ENCODE measurements around the gene EPB41. TPM values are rescaled to one million over a fixed set of nuclear protein-coding genes. Genes with fewer than 3 reads are reported as not detected.

The EPB41 gene
- total RNA-seq, 4 donors from 2014 or later, result 16.7 to 30.8 (median 21.7) TPM

DNA sequence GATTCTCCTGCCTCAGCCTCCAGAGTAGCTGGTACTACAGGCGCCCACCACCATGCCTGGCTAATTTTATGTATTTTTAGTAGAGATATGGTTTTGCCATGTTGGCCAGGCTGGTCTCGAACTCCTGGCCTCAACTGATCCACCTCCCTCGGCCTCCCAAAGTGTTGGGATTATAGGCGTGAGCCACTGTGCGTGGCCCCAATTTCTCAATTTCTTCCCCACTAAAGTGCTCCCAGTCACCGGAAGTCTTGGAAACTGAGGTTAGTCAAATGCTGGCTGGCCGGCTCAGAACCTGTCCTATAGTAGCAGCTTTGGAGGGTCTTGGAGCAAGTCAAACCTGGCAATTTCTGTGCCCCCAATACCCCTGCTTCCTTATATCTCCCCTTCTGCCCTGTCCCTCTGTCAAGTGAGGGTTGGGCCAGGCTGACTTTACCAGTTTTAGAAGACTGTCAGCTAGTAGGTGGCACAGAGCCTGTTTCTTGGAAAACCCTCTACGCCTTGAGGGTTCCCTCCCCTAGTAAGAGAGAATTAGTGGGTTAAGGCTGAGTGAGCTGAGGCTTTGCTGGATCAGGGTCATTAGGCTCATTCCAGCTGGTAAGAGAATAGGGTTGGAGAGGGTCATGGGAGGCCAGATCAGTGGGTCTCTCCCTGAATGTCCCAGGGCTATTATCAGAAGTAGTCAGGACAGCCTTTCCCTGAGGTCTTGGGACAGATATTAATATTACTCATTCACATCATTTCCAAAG is 8.3 kb upstream of the EPB41 start:
- H3K36me3 ChIP-seq, result no peaks in the 10 kb centered on the region
- H3K9me3 ChIP-seq, result peaks cover 0 to 5% (median 0%) of the 10 kb centered on the region in 3 donors
- ATAC-seq, result no peak
- no peaks in the 10 kb centered on the region for H3K27me3 ChIP-seq
- no peak overlapping the region for H3K27ac ChIP-seq
- no peak overlapping the region for H3K4me3 ChIP-seq
- TF ChIP-seq POLR2AphosphoS5 (IDR thresholded peaks at IDR 0.05) (no peak), POLR2A (IDR thresholded peaks at IDR 0.05) (no peak), EP300 (IDR thresholded peaks at IDR 0.05) (no peak)
- TF ChIP-seq, protein P1, sequence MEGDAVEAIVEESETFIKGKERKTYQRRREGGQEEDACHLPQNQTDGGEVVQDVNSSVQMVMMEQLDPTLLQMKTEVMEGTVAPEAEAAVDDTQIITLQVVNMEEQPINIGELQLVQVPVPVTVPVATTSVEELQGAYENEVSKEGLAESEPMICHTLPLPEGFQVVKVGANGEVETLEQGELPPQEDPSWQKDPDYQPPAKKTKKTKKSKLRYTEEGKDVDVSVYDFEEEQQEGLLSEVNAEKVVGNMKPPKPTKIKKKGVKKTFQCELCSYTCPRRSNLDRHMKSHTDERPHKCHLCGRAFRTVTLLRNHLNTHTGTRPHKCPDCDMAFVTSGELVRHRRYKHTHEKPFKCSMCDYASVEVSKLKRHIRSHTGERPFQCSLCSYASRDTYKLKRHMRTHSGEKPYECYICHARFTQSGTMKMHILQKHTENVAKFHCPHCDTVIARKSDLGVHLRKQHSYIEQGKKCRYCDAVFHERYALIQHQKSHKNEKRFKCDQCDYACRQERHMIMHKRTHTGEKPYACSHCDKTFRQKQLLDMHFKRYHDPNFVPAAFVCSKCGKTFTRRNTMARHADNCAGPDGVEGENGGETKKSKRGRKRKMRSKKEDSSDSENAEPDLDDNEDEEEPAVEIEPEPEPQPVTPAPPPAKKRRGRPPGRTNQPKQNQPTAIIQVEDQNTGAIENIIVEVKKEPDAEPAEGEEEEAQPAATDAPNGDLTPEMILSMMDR (IDR thresholded peaks at IDR 0.05), result no peak
- WGBS, 2 donors (ENCODE audit: low coverage in 1 of 2), result 86 to 91% methylated on average over 4 to 6 of the region's 8 CpGs
- no peaks in the 10 kb centered on the region for H3K4me1 ChIP-seq

DNA sequence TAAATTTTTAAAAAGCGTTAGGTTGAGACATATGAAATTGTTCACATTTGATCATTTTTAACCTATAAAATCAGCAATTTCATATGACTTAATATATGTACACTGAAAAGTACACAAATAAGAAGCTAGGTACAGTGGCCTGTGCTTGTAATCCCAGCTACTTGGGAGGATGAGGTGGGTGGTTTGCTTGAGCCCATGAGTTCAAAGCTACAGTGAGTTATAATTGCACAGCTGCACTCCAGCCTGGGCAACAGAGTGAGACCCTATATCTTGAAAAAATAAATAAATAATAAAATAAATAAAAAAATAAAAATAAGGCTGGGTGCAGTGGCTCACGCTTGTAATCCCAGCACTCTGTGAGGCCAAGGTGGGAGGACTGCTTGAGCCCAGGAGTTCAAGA is 5.2 kb upstream of the EPB41 start:
- H3K36me3 ChIP-seq, result no peaks in the 10 kb centered on the region
- TF ChIP-seq EP300 (IDR thresholded peaks at IDR 0.05) (no peak), POLR2AphosphoS5 (IDR thresholded peaks at IDR 0.05) (no peak), POLR2A (IDR thresholded peaks at IDR 0.05) (no peak)
- TF ChIP-seq, protein P1 (IDR thresholded peaks at IDR 0.05), result no peak
- H3K27me3 ChIP-seq, result no peaks in the 10 kb centered on the region
- H3K4me1 ChIP-seq, result peaks cover 0 to 7% (median 0%) of the 10 kb centered on the region in 3 donors
- no peak overlapping the region for H3K4me3 ChIP-seq
- 88 to 100% methylated on average over 2 of the region's 2 CpGs for WGBS, 2 donors (ENCODE audit: low coverage in 1 of 2)
- H3K9me3 ChIP-seq, result peaks cover 0 to 5% (median 0%) of the 10 kb centered on the region in 3 donors
- H3K27ac ChIP-seq, result no peak overlapping the region
- no peak for ATAC-seq

DNA sequence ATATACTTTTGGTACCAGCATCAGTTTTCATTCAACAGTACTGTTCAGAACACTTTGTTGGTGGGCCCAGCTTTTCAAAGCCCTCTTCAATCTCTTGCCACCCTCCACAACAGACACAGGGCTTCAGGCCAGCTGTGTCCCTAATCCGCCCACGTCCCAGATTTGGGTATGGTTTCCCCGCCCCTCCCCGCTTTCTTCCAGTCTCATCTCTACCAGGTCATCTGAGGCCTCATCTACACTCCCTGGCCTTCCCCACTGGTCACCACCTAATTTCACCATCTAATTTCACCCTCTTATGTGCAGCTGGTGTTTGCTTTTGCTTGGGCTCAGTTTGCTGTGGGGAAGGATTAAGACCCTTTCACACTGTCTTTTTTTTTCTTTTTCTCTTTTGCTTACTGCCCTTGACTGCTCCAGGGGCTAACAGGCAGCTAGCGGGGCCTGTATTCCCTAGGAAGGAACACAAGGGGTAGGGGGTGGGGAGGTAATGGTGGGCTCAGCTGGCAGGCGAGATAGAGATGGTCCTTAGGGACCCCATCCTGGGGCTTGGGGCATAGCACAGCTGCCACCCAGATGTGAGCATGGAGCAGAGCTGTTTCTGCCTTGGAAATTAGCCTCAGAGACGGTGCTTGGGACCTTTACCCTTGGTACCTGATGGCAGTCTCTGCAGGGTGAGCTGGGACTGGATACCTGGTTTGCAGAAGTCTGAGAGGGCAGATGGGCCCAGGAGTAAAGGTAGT is 3.8 kb upstream of the EPB41 start:
- no peaks in the 10 kb centered on the region for H3K36me3 ChIP-seq
- H3K27me3 ChIP-seq, result no peaks in the 10 kb centered on the region
- no peak overlapping the region for H3K27ac ChIP-seq
- peaks cover 0 to 17% (median 4%) of the 10 kb centered on the region in 3 donors for H3K4me1 ChIP-seq
- H3K4me3 ChIP-seq, result no peak overlapping the region
- WGBS, 2 donors (ENCODE audit: low coverage in 1 of 2), result 89% methylated on average over 6 of the region's 7 CpGs; no CpG with 5 or more reads in 1 of the 2 donors
- no peak for ATAC-seq
- H3K9me3 ChIP-seq, result no peaks in the 10 kb centered on the region
- no peak for TF ChIP-seq EP300 (IDR thresholded peaks at IDR 0.05)
- TF ChIP-seq, protein P1 (IDR thresholded peaks at IDR 0.05), result no peak
- no peak for TF ChIP-seq POLR2A (IDR thresholded peaks at IDR 0.05)
- no peak for TF ChIP-seq POLR2AphosphoS5 (IDR thresholded peaks at IDR 0.05)

DNA sequence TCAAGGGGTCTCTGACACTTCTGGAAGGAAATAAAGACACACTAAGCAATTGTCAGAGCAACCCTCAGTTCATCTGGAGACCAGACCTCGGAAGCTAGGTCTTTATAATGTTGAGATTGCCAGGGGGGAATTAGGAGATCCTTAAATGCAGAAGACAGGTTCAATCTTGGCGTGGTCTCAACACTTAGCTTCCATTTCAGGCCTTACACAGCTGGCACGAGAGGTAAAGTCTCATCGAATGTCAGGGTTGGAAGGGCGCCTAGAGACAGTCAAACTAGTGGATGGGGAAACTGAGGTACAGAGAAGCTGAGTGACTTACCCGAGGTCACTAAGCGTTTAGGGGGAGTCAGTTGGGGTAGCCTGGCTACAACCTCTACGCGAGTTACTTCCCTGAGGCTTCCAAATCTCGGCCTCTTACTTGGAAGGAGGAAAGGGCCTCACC is 562 bp upstream of the EPB41 start:
- Histone ChIP-seq H3K36me3 (no peaks in the 10 kb centered on the region), H3K4me3 (peak overlapping the region; percentile 47 to 93), H3K4me1 (peaks cover 0 to 21% (median 4%) of the 10 kb centered on the region in 3 donors), H3K27me3 (no peaks in the 10 kb centered on the region), H3K27ac (peak overlapping the region; percentile 7 to 81 (median 74)), H3K9me3 (no peaks in the 10 kb centered on the region)
- 29 to 33% methylated on average over 9 to 10 of the region's 10 CpGs for WGBS, 2 donors (ENCODE audit: low coverage in 1 of 2)
- TF ChIP-seq POLR2A (IDR thresholded peaks at IDR 0.05) (no peak), EP300 (IDR thresholded peaks at IDR 0.05) (no peak), POLR2AphosphoS5 (IDR thresholded peaks at IDR 0.05) (no peak)
- TF ChIP-seq, protein P1 (IDR thresholded peaks at IDR 0.05), result no peak
- no peak for ATAC-seq
